Osteoblast (primary cell): ENCODE measurements around the gene STK38. TPM values are rescaled to one million over a fixed set of nuclear protein-coding genes. Genes with fewer than 3 reads are reported as not detected.

Source experiments
- DNase-seq: peaks from one replicate; pipeline ENCODE4 v3.0.0; 2011; ENCODE audit warnings: low spot score, mixed read lengths; ENCODE audit not compliant: insufficient read length; ENCODE audit errors: missing footprints
- H2AFZ ChIP-seq: 2 replicates; pipeline ENCODE4 v1.6.0; 2011; ENCODE audit warnings: mild to moderate bottlenecking, low read length
- H3K27ac ChIP-seq: 2 replicates; pipeline ENCODE4 v1.5.1; 2011; ENCODE audit warnings: mild to moderate bottlenecking, low read depth, low read length, moderate library complexity
- H3K27me3 ChIP-seq: 2 replicates; pipeline ENCODE4 v1.6.0; 2012; ENCODE audit warnings: mild to moderate bottlenecking, control low read depth, inconsistent platforms, low read length, moderate library complexity; ENCODE audit not compliant: insufficient read depth
- H3K36me3 ChIP-seq: 2 replicates; pipeline ENCODE4 v1.5.1; 2011; ENCODE audit warnings: mild to moderate bottlenecking, low read length, control low read depth, moderate library complexity; ENCODE audit not compliant: insufficient read depth
- H3K4me1 ChIP-seq: 2 replicates; pipeline ENCODE4 v1.5.1; 2011; ENCODE audit warnings: mild to moderate bottlenecking, low read length, control low read depth, moderate library complexity; ENCODE audit not compliant: insufficient read depth
- H3K4me2 ChIP-seq: 2 replicates; pipeline ENCODE4 v1.6.0; 2011; ENCODE audit warnings: mild to moderate bottlenecking, low read length; ENCODE audit not compliant: insufficient read depth
- H3K4me3 ChIP-seq: fragments of 200-600 bp; sonication (generic); 3 replicates; pipeline ENCODE4 v1.5.1; 2012; ENCODE audit warnings: mild to moderate bottlenecking, low read length, inconsistent platforms; ENCODE audit not compliant: insufficient read depth
- H3K79me2 ChIP-seq: 2 replicates; pipeline ENCODE4 v1.6.0; 2012; ENCODE audit warnings: mild to moderate bottlenecking, low read length, control low read depth, inconsistent platforms; ENCODE audit not compliant: insufficient read depth
- H3K9me3 ChIP-seq: 2 replicates; pipeline ENCODE4 v1.5.1; 2011; ENCODE audit warnings: low read depth, low read length, control low read depth
- H4K20me1 ChIP-seq: 2 replicates; pipeline ENCODE4 v1.6.0; 2012; ENCODE audit warnings: mild to moderate bottlenecking, low read length, control low read depth; ENCODE audit not compliant: insufficient read depth
- CTCF ChIP-seq: IDR thresholded peaks from 2 replicates; pipeline ENCODE4 v1.5.1; 2011; ENCODE audit warnings: mild to moderate bottlenecking, low read depth, low read length, moderate library complexity; ENCODE audit errors: extremely low read depth
- total RNA-seq: library from RNA; depleted of rRNA; stranded (reverse); fragments of >200 nt; gene quantifications from 2 replicates; pipeline ENCODE4 v1.2.3, GENCODE V29; 2012

The STK38 gene
- total RNA-seq, 1 donor: 48.1 TPM

GRCh38 chr6:36571122-36572043 lies 24.1 kb upstream of the STK38 start:
- Histone ChIP-seq H3K9me3 (no peaks in the 10 kb centered on the region), H3K36me3 (no peaks in the 10 kb centered on the region), H4K20me1 (no peaks in the 10 kb centered on the region), H3K27me3 (no peaks in the 10 kb centered on the region), H3K4me3 (no peak overlapping the region), H3K27ac (no peak overlapping the region), H3K79me2 (no peaks in the 10 kb centered on the region), H3K4me1 (no peaks in the 10 kb centered on the region), H2AFZ (no peak overlapping the region), H3K4me2 (no peak overlapping the region)
- no peak for TF ChIP-seq CTCF
- no peak for DNase-seq

GRCh38 chr6:36570264-36570663 lies 23.0 kb upstream of the STK38 start:
- Histone ChIP-seq H3K4me3 (no peak overlapping the region), H3K36me3 (no peaks in the 10 kb centered on the region), H3K4me2 (no peak overlapping the region), H3K79me2 (no peaks in the 10 kb centered on the region), H3K27ac (no peak overlapping the region), H3K27me3 (no peaks in the 10 kb centered on the region), H3K4me1 (no peaks in the 10 kb centered on the region), H4K20me1 (no peaks in the 10 kb centered on the region), H3K9me3 (no peaks in the 10 kb centered on the region), H2AFZ (no peak overlapping the region)
- no peak for TF ChIP-seq CTCF
- DNase-seq: no peak

GRCh38 chr6:36566418-36566905 lies 19.2 kb upstream of the STK38 start:
- no peak for DNase-seq
- Histone ChIP-seq H3K4me3 (no peak overlapping the region), H3K4me1 (peaks cover 6% of the 10 kb centered on the region), H3K4me2 (no peak overlapping the region), H3K27me3 (no peaks in the 10 kb centered on the region), H3K36me3 (no peaks in the 10 kb centered on the region), H3K79me2 (no peaks in the 10 kb centered on the region), H4K20me1 (no peaks in the 10 kb centered on the region), H2AFZ (no peak overlapping the region), H3K9me3 (no peaks in the 10 kb centered on the region), H3K27ac (no peak overlapping the region)
- no peak for TF ChIP-seq CTCF

GRCh38 chr6:36563928-36564284 lies 16.6 kb upstream of the STK38 start:
- Histone ChIP-seq H3K4me3 (no peak overlapping the region), H4K20me1 (no peaks in the 10 kb centered on the region), H3K27me3 (no peaks in the 10 kb centered on the region), H2AFZ (no peak overlapping the region), H3K9me3 (no peaks in the 10 kb centered on the region), H3K79me2 (no peaks in the 10 kb centered on the region), H3K4me2 (no peak overlapping the region), H3K36me3 (no peaks in the 10 kb centered on the region), H3K4me1 (peaks cover 6% of the 10 kb centered on the region), H3K27ac (no peak overlapping the region)
- DNase-seq: no peak
- TF ChIP-seq CTCF: no peak
